HepG2 (cell line): Measurements from ENCODE around the gene PTK7. TPM values are rescaled to one million over a fixed set of nuclear protein-coding genes. Genes with fewer than 3 reads are reported as not detected.

Source experiments
- IKZF1 ChIP-seq: fragments of 450-650 bp; IDR thresholded peaks from 2 replicates; pipeline ENCODE4 v1.7.1; 2016
- KDM1A ChIP-seq: IDR thresholded peaks from 2 replicates; pipeline ENCODE4 v1.6.1; 2016; ENCODE audit warnings: missing compliant biosample characterization
- KLF13 ChIP-seq: sonication (generic); formaldehyde crosslinking; IDR thresholded peaks from 2 replicates; pipeline ENCODE4 v1.4.0; 2020; ENCODE audit warnings: mild to moderate bottlenecking, missing genetic modification reagents
- NFIC ChIP-seq: IDR thresholded peaks from 2 replicates; pipeline ENCODE4 v1.6.1; 2012; ENCODE audit warnings: mild to moderate bottlenecking, low read length, inconsistent platforms
- PAWR ChIP-seq: sonication (generic); formaldehyde crosslinking; IDR thresholded peaks from 2 replicates; pipeline ENCODE4 v1.4.0; 2020; ENCODE audit warnings: missing genetic modification reagents, mild to moderate bottlenecking, borderline replicate concordance
- PHF5A ChIP-seq: IDR thresholded peaks from one replicate; pipeline ENCODE4 v1.6.1; 2018; ENCODE audit warnings: low read depth, missing genetic modification reagents; ENCODE audit not compliant: unreplicated experiment
- RAD51 ChIP-seq: fragments of 450-650 bp; IDR thresholded peaks from 2 replicates; pipeline ENCODE4 v1.6.1; 2016; ENCODE audit warnings: borderline replicate concordance
- TSC22D2 ChIP-seq: sonication (generic); formaldehyde crosslinking; IDR thresholded peaks from 2 replicates; pipeline ENCODE4 v1.5.1; 2020; ENCODE audit warnings: missing genetic modification reagents, mild to moderate bottlenecking, borderline replicate concordance
- ZBTB38 ChIP-seq: sonication (generic); formaldehyde crosslinking; IDR thresholded peaks from 2 replicates; pipeline ENCODE4 v1.5.1; 2020; ENCODE audit warnings: mild to moderate bottlenecking, missing genetic modification reagents
- ZNF496 ChIP-seq: sonication (generic); formaldehyde crosslinking; IDR thresholded peaks from 2 replicates; pipeline ENCODE4 v1.8.1; 2023; ENCODE audit warnings: mild to moderate bottlenecking, moderate library complexity, missing genetic modification reagents; ENCODE audit not compliant: insufficient replicate concordance
- ZNF607 ChIP-seq: sonication (generic); formaldehyde crosslinking; IDR thresholded peaks from 2 replicates; pipeline ENCODE4 v1.5.1; 2020; ENCODE audit warnings: missing genetic modification reagents, mild to moderate bottlenecking, borderline replicate concordance
- ZNF615 ChIP-seq: sonication (generic); formaldehyde crosslinking; IDR thresholded peaks from 2 replicates; pipeline ENCODE4 v1.5.0; 2020; ENCODE audit warnings: mild to moderate bottlenecking, missing genetic modification reagents, borderline replicate concordance
- ZNF780A ChIP-seq: sonication (generic); formaldehyde crosslinking; IDR thresholded peaks from 2 replicates; pipeline ENCODE4 v1.8.0; 2022; ENCODE audit warnings: mild to moderate bottlenecking, missing genetic modification reagents, moderate library complexity
- ZNF841 ChIP-seq: sonication (generic); formaldehyde crosslinking; IDR thresholded peaks from 2 replicates; pipeline ENCODE4 v1.8.1; 2023; ENCODE audit warnings: missing genetic modification reagents, borderline replicate concordance
- polyA plus RNA-seq, 8 experiments: library from polyadenylated mRNA; depleted of rRNA in 3 of 8; stranded (reverse) in 7 of 8; unstranded in 1 of 8; fragments of >200 nt; fragmentation: Illumina TruSeq in 4 of 8; extraction: Trizol in 4 of 8; gene quantifications; 2 replicates each; pipeline versions ENCODE4 v1.2.1 to v1.2.3, GENCODE V29; 2011 to 2016; ENCODE audit warnings: low read depth in 4 of 8, missing spikeins in 1 of 8, mixed read lengths in 1 of 8; ENCODE audit not compliant: insufficient read depth in 1 of 8
- total RNA-seq, 5 experiments: library from RNA; depleted of rRNA; stranded (reverse); fragments of >200 nt; fragmentation: Illumina TruSeq; extraction: Trizol; gene quantifications; 2 replicates each; pipeline ENCODE4 v1.2.3, GENCODE V29; 2016; ENCODE audit warnings: low read depth in 1 of 5
- TF ChIP-seq, protein P1 (sequence below): sonication (generic); formaldehyde crosslinking; IDR thresholded peaks from 2 replicates; pipeline ENCODE4 v1.9.0; 2022; ENCODE audit warnings: low read depth, missing genetic modification reagents
- TF ChIP-seq, protein P2 (sequence below): sonication (generic); formaldehyde crosslinking; IDR thresholded peaks from 2 replicates; pipeline ENCODE4 v1.8.1; 2023; ENCODE audit warnings: mild to moderate bottlenecking, inconsistent platforms, moderate library complexity, missing genetic modification reagents, borderline replicate concordance
- TF ChIP-seq, protein P3 (sequence below): fragments of 450-650 bp; IDR thresholded peaks from 2 replicates; pipeline ENCODE4 v1.6.1; 2017
- TF ChIP-seq, protein P4 (sequence below): sonication (generic); formaldehyde crosslinking; IDR thresholded peaks from 2 replicates; pipeline ENCODE4 v1.4.0; 2020; ENCODE audit warnings: mild to moderate bottlenecking, missing genetic modification reagents, borderline replicate concordance
- TF ChIP-seq, protein P5 (sequence below): sonication (generic); formaldehyde crosslinking; IDR thresholded peaks from 2 replicates; pipeline ENCODE4 v1.8.1; 2022; ENCODE audit warnings: low read depth, mild to moderate bottlenecking, missing genetic modification reagents

PTK7 gene
- total and polyA plus RNA-seq, 2 of the 13 experiments (the other 11 are each of a cell fraction or from before 2014, with no cell fraction given), result 98.5 to 99.8 TPM

DNA sequence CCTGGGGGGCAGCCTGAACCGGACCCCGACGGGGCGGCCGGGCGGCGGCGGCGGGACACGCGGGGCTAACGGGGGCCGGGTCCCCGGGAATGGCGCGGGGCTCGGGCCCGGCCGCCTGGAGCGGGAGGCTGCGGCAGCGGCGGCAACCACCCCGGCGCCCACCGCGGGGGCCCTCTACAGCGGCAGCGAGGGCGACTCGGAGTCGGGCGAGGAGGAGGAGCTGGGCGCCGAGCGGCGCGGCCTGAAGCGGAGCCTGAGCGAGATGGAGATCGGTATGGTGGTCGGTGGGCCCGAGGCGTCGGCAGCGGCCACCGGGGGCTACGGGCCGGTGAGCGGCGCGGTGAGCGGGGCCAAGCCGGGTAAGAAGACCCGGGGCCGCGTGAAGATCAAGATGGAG, 95.6 kb downstream of the PTK7 start (continued):
- TF ChIP-seq, protein P1, sequence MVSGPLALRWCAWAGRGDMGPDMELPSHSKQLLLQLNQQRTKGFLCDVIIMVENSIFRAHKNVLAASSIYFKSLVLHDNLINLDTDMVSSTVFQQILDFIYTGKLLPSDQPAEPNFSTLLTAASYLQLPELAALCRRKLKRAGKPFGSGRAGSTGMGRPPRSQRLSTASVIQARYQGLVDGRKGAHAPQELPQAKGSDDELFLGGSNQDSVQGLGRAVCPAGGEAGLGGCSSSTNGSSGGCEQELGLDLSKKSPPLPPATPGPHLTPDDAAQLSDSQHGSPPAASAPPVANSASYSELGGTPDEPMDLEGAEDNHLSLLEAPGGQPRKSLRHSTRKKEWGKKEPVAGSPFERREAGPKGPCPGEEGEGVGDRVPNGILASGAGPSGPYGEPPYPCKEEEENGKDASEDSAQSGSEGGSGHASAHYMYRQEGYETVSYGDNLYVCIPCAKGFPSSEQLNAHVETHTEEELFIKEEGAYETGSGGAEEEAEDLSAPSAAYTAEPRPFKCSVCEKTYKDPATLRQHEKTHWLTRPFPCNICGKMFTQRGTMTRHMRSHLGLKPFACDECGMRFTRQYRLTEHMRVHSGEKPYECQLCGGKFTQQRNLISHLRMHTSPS, result no peak; the same call in 1 of the 2 replicates
- TF ChIP-seq NFIC (no peak), ZNF841 (CRISPR knock-in tag) (no peak), RAD51 (no peak), KDM1A (CRISPR knock-in tag) (no peak), ZNF496 (no peak), ZNF615 (no peak), TSC22D2 (no peak), PHF5A (CRISPR knock-in tag) (no peak), PAWR (CRISPR knock-in tag) (no peak), ZNF607 (CRISPR knock-in tag) (peak; percentile 38; the same call in 1 of the 2 replicates), IKZF1 (no peak), ZBTB38 (CRISPR knock-in tag) (no peak), ZNF780A (no peak), KLF13 (CRISPR knock-in tag) (no peak)
- TF ChIP-seq, protein P2, sequence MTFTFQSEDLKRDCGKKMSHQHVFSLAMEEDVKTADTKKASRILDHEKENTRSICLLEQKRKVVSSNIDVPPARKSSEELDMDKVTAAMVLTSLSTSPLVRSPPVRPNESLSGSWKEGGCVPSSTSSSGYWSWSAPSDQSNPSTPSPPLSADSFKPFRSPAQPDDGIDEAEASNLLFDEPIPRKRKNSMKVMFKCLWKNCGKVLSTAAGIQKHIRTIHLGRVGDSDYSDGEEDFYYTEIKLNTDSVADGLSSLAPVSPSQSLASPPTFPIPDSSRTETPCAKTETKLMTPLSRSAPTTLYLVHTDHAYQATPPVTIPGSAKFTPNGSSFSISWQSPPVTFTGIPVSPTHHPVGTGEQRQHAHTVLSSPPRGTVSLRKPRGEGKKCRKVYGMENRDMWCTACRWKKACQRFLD (CRISPR knock-in tag), result 0 out of 2 replicates have a peak, but pooled peaks have one; percentile 2
- TF ChIP-seq, protein P3, sequence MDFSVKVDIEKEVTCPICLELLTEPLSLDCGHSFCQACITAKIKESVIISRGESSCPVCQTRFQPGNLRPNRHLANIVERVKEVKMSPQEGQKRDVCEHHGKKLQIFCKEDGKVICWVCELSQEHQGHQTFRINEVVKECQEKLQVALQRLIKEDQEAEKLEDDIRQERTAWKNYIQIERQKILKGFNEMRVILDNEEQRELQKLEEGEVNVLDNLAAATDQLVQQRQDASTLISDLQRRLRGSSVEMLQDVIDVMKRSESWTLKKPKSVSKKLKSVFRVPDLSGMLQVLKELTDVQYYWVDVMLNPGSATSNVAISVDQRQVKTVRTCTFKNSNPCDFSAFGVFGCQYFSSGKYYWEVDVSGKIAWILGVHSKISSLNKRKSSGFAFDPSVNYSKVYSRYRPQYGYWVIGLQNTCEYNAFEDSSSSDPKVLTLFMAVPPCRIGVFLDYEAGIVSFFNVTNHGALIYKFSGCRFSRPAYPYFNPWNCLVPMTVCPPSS, result no peak
- TF ChIP-seq, protein P4, sequence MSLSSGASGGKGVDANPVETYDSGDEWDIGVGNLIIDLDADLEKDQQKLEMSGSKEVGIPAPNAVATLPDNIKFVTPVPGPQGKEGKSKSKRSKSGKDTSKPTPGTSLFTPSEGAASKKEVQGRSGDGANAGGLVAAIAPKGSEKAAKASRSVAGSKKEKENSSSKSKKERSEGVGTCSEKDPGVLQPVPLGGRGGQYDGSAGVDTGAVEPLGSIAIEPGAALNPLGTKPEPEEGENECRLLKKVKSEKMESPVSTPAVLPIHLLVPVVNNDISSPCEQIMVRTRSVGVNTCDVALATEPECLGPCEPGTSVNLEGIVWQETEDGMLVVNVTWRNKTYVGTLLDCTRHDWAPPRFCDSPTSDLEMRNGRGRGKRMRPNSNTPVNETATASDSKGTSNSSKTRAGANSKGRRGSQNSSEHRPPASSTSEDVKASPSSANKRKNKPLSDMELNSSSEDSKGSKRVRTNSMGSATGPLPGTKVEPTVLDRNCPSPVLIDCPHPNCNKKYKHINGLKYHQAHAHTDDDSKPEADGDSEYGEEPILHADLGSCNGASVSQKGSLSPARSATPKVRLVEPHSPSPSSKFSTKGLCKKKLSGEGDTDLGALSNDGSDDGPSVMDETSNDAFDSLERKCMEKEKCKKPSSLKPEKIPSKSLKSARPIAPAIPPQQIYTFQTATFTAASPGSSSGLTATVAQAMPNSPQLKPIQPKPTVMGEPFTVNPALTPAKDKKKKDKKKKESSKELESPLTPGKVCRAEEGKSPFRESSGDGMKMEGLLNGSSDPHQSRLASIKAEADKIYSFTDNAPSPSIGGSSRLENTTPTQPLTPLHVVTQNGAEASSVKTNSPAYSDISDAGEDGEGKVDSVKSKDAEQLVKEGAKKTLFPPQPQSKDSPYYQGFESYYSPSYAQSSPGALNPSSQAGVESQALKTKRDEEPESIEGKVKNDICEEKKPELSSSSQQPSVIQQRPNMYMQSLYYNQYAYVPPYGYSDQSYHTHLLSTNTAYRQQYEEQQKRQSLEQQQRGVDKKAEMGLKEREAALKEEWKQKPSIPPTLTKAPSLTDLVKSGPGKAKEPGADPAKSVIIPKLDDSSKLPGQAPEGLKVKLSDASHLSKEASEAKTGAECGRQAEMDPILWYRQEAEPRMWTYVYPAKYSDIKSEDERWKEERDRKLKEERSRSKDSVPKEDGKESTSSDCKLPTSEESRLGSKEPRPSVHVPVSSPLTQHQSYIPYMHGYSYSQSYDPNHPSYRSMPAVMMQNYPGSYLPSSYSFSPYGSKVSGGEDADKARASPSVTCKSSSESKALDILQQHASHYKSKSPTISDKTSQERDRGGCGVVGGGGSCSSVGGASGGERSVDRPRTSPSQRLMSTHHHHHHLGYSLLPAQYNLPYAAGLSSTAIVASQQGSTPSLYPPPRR (CRISPR knock-in tag), result 0 out of 2 replicates have a peak, but pooled peaks have one; percentile 3
- TF ChIP-seq, protein P5, sequence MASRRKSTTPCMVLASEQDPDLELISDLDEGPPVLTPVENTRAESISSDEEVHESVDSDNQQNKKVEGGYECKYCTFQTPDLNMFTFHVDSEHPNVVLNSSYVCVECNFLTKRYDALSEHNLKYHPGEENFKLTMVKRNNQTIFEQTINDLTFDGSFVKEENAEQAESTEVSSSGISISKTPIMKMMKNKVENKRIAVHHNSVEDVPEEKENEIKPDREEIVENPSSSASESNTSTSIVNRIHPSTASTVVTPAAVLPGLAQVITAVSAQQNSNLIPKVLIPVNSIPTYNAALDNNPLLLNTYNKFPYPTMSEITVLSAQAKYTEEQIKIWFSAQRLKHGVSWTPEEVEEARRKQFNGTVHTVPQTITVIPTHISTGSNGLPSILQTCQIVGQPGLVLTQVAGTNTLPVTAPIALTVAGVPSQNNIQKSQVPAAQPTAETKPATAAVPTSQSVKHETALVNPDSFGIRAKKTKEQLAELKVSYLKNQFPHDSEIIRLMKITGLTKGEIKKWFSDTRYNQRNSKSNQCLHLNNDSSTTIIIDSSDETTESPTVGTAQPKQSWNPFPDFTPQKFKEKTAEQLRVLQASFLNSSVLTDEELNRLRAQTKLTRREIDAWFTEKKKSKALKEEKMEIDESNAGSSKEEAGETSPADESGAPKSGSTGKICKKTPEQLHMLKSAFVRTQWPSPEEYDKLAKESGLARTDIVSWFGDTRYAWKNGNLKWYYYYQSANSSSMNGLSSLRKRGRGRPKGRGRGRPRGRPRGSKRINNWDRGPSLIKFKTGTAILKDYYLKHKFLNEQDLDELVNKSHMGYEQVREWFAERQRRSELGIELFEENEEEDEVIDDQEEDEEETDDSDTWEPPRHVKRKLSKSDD (CRISPR knock-in tag), result no peak
